DOHH2 (cell line): Measurements from ENCODE around the gene GALNT18.

ENCODE experiments used
- CTCF ChIP-seq: fragments of 200-600 bp; sonication (generic); IDR thresholded peaks from one replicate; pipeline ENCODE4 v1.5.1; 2014; ENCODE audit warnings: antibody characterized with exemption, mild to moderate bottlenecking, low read depth, low read length; ENCODE audit not compliant: poor library complexity, severe bottlenecking
- EZH2phosphoT487 ChIP-seq: fragments of 200-600 bp; sonication (generic); IDR thresholded peaks from 2 replicates; pipeline ENCODE4 v1.6.1; 2017; ENCODE audit warnings: borderline replicate concordance, mild to moderate bottlenecking, antibody characterized with exemption, low read length, moderate library complexity, mixed read lengths

GRCh38 chr11:11663907-11664306, 42.1 kb upstream of the GALNT18 start:
- no peak for TF ChIP-seq CTCF
- no peak for TF ChIP-seq EZH2phosphoT487
